Karpas-422 (cell line): ENCODE results near the gene FBXL7. TPM values are rescaled to one million over a fixed set of nuclear protein-coding genes. Genes with fewer than 3 reads are reported as not detected.

ENCODE experiments used
- DNase-seq: peaks from one replicate; pipeline ENCODE4 v3.0.0-alpha.2; 2015
- H2AFZ ChIP-seq: fragments of 200-600 bp; sonication (generic); 2 replicates; pipeline ENCODE4 v1.6.1; 2014; ENCODE audit warnings: antibody characterized with exemption, low read length, mixed read lengths
- H3K27ac ChIP-seq: fragments of 200-600 bp; sonication (generic); 2 replicates; pipeline ENCODE4 v1.5.1; 2014; ENCODE audit warnings: mild to moderate bottlenecking, low read length, moderate library complexity
- H3K27me3 ChIP-seq: fragments of 200-600 bp; sonication (generic); 2 replicates; pipeline ENCODE4 v1.6.1; 2014; ENCODE audit warnings: low read length, mixed read lengths
- H3K36me3 ChIP-seq: fragments of 200-600 bp; sonication (generic); 2 replicates; pipeline ENCODE4 v1.6.1; 2014; ENCODE audit warnings: low read length, mixed read lengths; ENCODE audit not compliant: insufficient read depth
- H3K4me1 ChIP-seq: fragments of 200-600 bp; sonication (generic); 2 replicates; pipeline ENCODE4 v1.6.1; 2014; ENCODE audit warnings: mild to moderate bottlenecking, low read length, mixed read lengths
- H3K4me2 ChIP-seq: fragments of 200-600 bp; sonication (generic); 2 replicates; pipeline ENCODE4 v1.6.1; 2014; ENCODE audit warnings: low read length, low read depth, mild to moderate bottlenecking; ENCODE audit not compliant: poor library complexity, severe bottlenecking
- H3K4me3 ChIP-seq: fragments of 200-600 bp; sonication (generic); 2 replicates; pipeline ENCODE4 v1.5.1; 2014; ENCODE audit warnings: mild to moderate bottlenecking, antibody characterized with exemption, low read length, mixed read lengths
- H3K79me2 ChIP-seq: fragments of 200-600 bp; sonication (generic); 2 replicates; pipeline ENCODE4 v1.6.1; 2014; ENCODE audit warnings: mild to moderate bottlenecking, low read length, mixed read lengths
- H3K9ac ChIP-seq: fragments of 200-600 bp; sonication (generic); 2 replicates; pipeline ENCODE4 v1.6.0; 2014; ENCODE audit warnings: low read length
- H3K9me2 ChIP-seq: fragments of 200-600 bp; sonication (generic), shearing (Covaris generic); replicated peaks from 2 replicates; pipeline ENCODE4 v1.6.0; 2014; ENCODE audit warnings: mild to moderate bottlenecking, low read length, moderate library complexity; ENCODE audit not compliant: insufficient read depth
- H3K9me3 ChIP-seq: fragments of 300-700, 200-600 bp; sonication (generic); 2 replicates; pipeline ENCODE4 v1.6.1; 2014; ENCODE audit warnings: low read length, mixed read lengths
- H4K20me1 ChIP-seq: fragments of 200-600 bp; sonication (generic); 2 replicates; pipeline ENCODE4 v1.6.1; 2014; ENCODE audit warnings: mild to moderate bottlenecking, antibody characterized with exemption, low read length, low read depth; ENCODE audit not compliant: insufficient read depth
- total RNA-seq: library from RNA; depleted of rRNA; stranded (reverse); fragments of >200 nt; shearing (Covaris generic); gene quantifications from 2 replicates; pipeline ENCODE4 v1.2.3, GENCODE V29; 2014; ENCODE audit warnings: low replicate concordance

The FBXL7 gene
- total RNA-seq, 1 experiment from 2014 or later: not detected

- no peak overlapping the region for H2AFZ ChIP-seq
- DNase-seq: no peak
These were observed 87.9 kb downstream of the FBXL7 start for GRCh38 chr5:15587916-15588315.

GRCh38 chr5:15592728-15593127, 92.7 kb downstream of the FBXL7 start:
- H3K9me2 ChIP-seq: no peaks in the 10 kb centered on the region
- no peak overlapping the region for H3K9ac ChIP-seq
- H3K27ac ChIP-seq: no peak overlapping the region
- H3K4me1 ChIP-seq: no peaks in the 10 kb centered on the region
- no peak overlapping the region for H2AFZ ChIP-seq
- H3K27me3 ChIP-seq: no peaks in the 10 kb centered on the region
- peaks cover 6% of the 10 kb centered on the region for H3K9me3 ChIP-seq
- no peaks in the 10 kb centered on the region for H4K20me1 ChIP-seq
- no peaks in the 10 kb centered on the region for H3K79me2 ChIP-seq
- H3K36me3 ChIP-seq: no peaks in the 10 kb centered on the region
- DNase-seq: no peak
- no peak overlapping the region for H3K4me3 ChIP-seq
- no peak overlapping the region for H3K4me2 ChIP-seq

More at GRCh38 chr5:15587916-15588315, 87.9 kb downstream of the FBXL7 start:
- H3K9me2 ChIP-seq: no peaks in the 10 kb centered on the region
- no peak overlapping the region for H3K9ac ChIP-seq
- no peaks in the 10 kb centered on the region for H3K79me2 ChIP-seq
- H4K20me1 ChIP-seq: no peaks in the 10 kb centered on the region
- H3K36me3 ChIP-seq: no peaks in the 10 kb centered on the region
- H3K4me3 ChIP-seq: no peak overlapping the region
- H3K27ac ChIP-seq: no peak overlapping the region
- H3K4me2 ChIP-seq: no peak overlapping the region
- H3K4me1 ChIP-seq: no peaks in the 10 kb centered on the region
- H3K9me3 ChIP-seq: peaks cover 6% of the 10 kb centered on the region; the same call in 1 of the 2 replicates
- H3K27me3 ChIP-seq: no peaks in the 10 kb centered on the region

DNA sequence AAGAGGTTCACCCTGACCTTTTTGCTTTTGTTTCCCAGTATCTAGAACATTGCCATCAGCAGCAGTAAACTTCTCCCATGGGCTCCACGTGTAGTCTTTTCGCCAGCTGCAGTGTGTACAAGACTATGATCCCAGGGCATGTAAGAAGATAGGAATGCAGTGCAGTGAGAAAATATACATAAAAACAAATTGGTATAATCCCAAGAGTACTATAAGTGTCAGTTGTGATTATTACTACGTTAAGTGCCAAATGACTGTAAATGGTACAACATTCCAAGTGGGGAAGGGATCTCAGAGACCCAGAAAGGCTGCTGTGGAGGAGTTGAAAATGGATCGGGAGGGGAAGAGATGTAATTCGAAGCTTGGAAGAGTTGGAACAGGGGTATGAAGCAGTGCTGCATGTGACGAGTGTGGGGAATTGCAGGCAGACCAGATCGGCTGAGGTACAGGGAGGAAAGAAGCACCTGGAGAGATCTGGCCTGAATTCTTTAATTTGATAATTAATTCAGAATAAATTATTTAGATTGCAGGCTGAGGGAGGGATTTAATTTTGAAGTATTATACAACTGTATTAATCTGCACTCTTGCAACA, 95.1 kb downstream of the FBXL7 start:
- Histone ChIP-seq H4K20me1 (no peaks in the 10 kb centered on the region), H3K79me2 (no peaks in the 10 kb centered on the region), H3K27me3 (no peaks in the 10 kb centered on the region), H3K9me3 (peaks cover 6% of the 10 kb centered on the region), H3K9ac (no peak overlapping the region), H3K9me2 (no peaks in the 10 kb centered on the region), H2AFZ (no peak overlapping the region), H3K36me3 (no peaks in the 10 kb centered on the region), H3K27ac (no peak overlapping the region), H3K4me2 (no peak overlapping the region), H3K4me3 (no peak overlapping the region), H3K4me1 (no peaks in the 10 kb centered on the region)
- DNase-seq: no peak

DNA sequence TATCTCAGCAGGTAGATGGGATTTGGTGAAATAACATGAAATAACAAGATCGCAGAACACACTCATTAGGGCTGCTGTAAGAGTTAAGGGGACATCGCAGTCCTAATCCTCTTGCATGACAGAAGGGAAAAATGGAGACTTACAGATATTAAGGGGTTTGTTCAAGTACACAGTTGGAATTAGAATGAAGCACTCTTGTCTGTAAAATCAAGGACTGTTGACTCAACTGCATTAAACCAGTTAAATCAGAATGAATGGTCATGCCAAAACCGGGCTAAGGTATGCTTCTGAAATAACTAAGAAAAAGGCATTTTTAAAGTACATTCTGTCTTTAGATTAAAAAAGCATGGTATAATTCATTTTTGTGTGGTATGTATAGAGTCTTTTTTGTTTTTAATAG, 95.9 kb downstream of the FBXL7 start:
- Histone ChIP-seq H3K4me3 (no peak overlapping the region), H3K9ac (no peak overlapping the region), H3K4me2 (no peak overlapping the region)

DNA sequence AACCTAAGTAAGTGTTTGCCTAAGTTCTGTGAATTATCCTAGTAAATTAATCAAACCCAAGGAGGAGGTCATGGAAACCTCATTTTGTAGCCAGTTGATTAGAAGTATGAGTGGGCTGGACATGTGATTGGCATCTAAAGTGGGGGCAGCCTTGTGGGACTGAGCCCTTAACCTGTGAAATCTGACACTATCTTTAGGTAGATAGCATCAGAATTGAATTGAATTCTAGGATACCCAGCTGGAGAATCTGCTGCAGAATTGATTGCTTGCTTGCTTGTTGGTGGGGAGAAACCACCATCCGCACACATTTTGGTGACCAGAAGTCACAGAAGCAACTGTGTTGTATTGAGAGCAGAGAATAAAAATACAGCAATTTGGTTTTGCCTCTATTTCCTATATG, 97.0 kb downstream of the FBXL7 start:
- Histone ChIP-seq H3K9me2 (no peaks in the 10 kb centered on the region), H3K36me3 (no peaks in the 10 kb centered on the region), H4K20me1 (no peaks in the 10 kb centered on the region), H3K9ac (no peak overlapping the region), H3K27ac (no peak overlapping the region), H3K27me3 (no peaks in the 10 kb centered on the region), H3K79me2 (no peaks in the 10 kb centered on the region), H2AFZ (no peak overlapping the region), H3K4me2 (no peak overlapping the region), H3K4me3 (no peak overlapping the region), H3K4me1 (no peaks in the 10 kb centered on the region), H3K9me3 (peaks cover 6% of the 10 kb centered on the region)
- DNase-seq: no peak

More for the DNA sequence above, 95.9 kb downstream of the FBXL7 start:
- H3K79me2 ChIP-seq: no peaks in the 10 kb centered on the region
- H3K27ac ChIP-seq: no peak overlapping the region
- H3K27me3 ChIP-seq: no peaks in the 10 kb centered on the region
- no peak overlapping the region for H2AFZ ChIP-seq
- peaks cover 6% of the 10 kb centered on the region for H3K9me3 ChIP-seq
- H3K36me3 ChIP-seq: no peaks in the 10 kb centered on the region
- DNase-seq: no peak
- no peaks in the 10 kb centered on the region for H4K20me1 ChIP-seq
- no peaks in the 10 kb centered on the region for H3K4me1 ChIP-seq
- no peaks in the 10 kb centered on the region for H3K9me2 ChIP-seq

GRCh38 chr5:15597804-15598203, 97.8 kb downstream of the FBXL7 start:
- no peaks in the 10 kb centered on the region for H3K36me3 ChIP-seq
- no peaks in the 10 kb centered on the region for H4K20me1 ChIP-seq
- H3K79me2 ChIP-seq: no peaks in the 10 kb centered on the region
- H3K4me1 ChIP-seq: no peaks in the 10 kb centered on the region
- no peaks in the 10 kb centered on the region for H3K9me2 ChIP-seq
- H2AFZ ChIP-seq: no peak overlapping the region
- H3K9ac ChIP-seq: no peak overlapping the region
- no peaks in the 10 kb centered on the region for H3K27me3 ChIP-seq
- H3K4me3 ChIP-seq: no peak overlapping the region
- peaks cover 6% of the 10 kb centered on the region for H3K9me3 ChIP-seq
- H3K27ac ChIP-seq: no peak overlapping the region
- no peak overlapping the region for H3K4me2 ChIP-seq
- DNase-seq: no peak

- H3K36me3 ChIP-seq: no peaks in the 10 kb centered on the region
- H4K20me1 ChIP-seq: no peaks in the 10 kb centered on the region
- peaks cover 6% of the 10 kb centered on the region for H3K9me3 ChIP-seq
- no peaks in the 10 kb centered on the region for H3K4me1 ChIP-seq
- H3K4me3 ChIP-seq: no peak overlapping the region
- no peak overlapping the region for H2AFZ ChIP-seq
- no peaks in the 10 kb centered on the region for H3K79me2 ChIP-seq
- H3K27ac ChIP-seq: no peak overlapping the region
- H3K9ac ChIP-seq: no peak overlapping the region
- H3K4me2 ChIP-seq: no peak overlapping the region
- DNase-seq: peak; percentile 65
- H3K9me2 ChIP-seq: no peaks in the 10 kb centered on the region
- H3K27me3 ChIP-seq: no peaks in the 10 kb centered on the region
These were observed 98.4 kb downstream of the FBXL7 start for GRCh38 chr5:15598294-15598902.

GRCh38 chr5:15600035-15600434, 100.1 kb downstream of the FBXL7 start:
- Histone ChIP-seq H3K27me3 (no peaks in the 10 kb centered on the region), H3K36me3 (no peaks in the 10 kb centered on the region), H3K9me3 (peaks cover 4% of the 10 kb centered on the region), H3K27ac (no peak overlapping the region), H3K4me2 (no peak overlapping the region), H2AFZ (no peak overlapping the region), H3K4me3 (no peak overlapping the region), H4K20me1 (no peaks in the 10 kb centered on the region), H3K79me2 (no peaks in the 10 kb centered on the region), H3K9ac (no peak overlapping the region), H3K9me2 (no peaks in the 10 kb centered on the region), H3K4me1 (no peaks in the 10 kb centered on the region)
- no peak for DNase-seq
